Osteocyte (in vitro differentiated cells): ENCODE results near the gene GUK1. TPM values are rescaled to one million over a fixed set of nuclear protein-coding genes. Genes with fewer than 3 reads are reported as not detected.

ENCODE experiments used
- DNase-seq: peaks from one replicate; pipeline ENCODE4 v3.0.0; 2021; ENCODE audit warnings: mixed read lengths; ENCODE audit not compliant: unreplicated experiment; ENCODE audit errors: extremely low spot score
- H3K27ac Mint-ChIP-seq: one replicate; pipeline ENCODE4 v1.8.0; 2021; ENCODE audit warnings: mild to moderate bottlenecking, mixed read lengths; ENCODE audit not compliant: unreplicated experiment
- H3K27me3 Mint-ChIP-seq: one replicate; pipeline ENCODE4 v1.8.0; 2021; ENCODE audit warnings: mixed read lengths; ENCODE audit not compliant: unreplicated experiment
- H3K36me3 Mint-ChIP-seq: one replicate; pipeline ENCODE4 v1.8.0; 2021; ENCODE audit warnings: mixed read lengths; ENCODE audit not compliant: unreplicated experiment
- H3K4me1 Mint-ChIP-seq: one replicate; pipeline ENCODE4 v1.8.0; 2021; ENCODE audit warnings: mixed read lengths; ENCODE audit not compliant: unreplicated experiment
- H3K4me3 Mint-ChIP-seq: one replicate; pipeline ENCODE4 v1.8.0; 2021; ENCODE audit warnings: mild to moderate bottlenecking, moderate library complexity, mixed read lengths; ENCODE audit not compliant: unreplicated experiment
- H3K9me3 Mint-ChIP-seq: one replicate; pipeline ENCODE4 v1.8.0; 2021; ENCODE audit warnings: mixed read lengths; ENCODE audit not compliant: unreplicated experiment
- total RNA-seq: library from RNA; stranded (reverse); gene quantifications from 2 replicates; pipeline ENCODE4 v1.2.1, GENCODE V29; 2021
- TF ChIP-seq, protein P1 (sequence below): fragments of 200-600 bp; sonication (generic); IDR thresholded peaks from 2 replicates; pipeline ENCODE4 v1.5.0; 2021; ENCODE audit warnings: antibody characterized with exemption, mild to moderate bottlenecking, moderate library complexity

GUK1 gene
- total RNA-seq, 1 donor from 2014 or later, result 166 TPM

DNA sequence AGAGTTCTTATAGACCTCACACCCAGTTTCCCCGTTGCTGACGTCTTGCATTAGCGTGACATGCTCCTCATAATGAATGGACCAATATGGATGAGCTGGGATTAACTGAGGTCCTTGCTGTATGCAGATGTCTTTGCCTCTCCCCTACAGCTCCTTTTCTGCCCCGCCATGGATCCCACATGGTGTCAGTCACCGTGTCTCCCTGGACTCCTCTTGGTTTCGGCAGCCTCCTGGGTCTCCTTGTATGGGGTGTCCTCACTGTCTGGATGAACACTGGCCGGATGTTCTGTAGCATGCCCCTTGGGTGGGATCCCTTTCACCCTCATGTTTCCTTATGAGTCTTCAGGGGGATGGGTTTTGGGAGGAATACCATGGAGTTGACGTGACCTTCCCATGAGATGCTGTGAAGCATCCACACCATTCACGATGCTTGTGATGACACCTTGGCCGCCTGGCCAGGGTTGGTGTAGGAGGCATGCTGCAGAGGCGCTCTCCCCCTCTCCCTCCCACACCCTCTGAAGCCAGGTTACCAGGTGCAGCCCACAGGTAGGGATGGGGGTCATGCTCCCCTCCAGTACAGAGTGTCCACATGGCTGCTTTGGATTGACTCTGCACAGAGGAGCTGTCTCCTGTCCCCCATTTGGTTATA lies 14.1 kb downstream of the GUK1 start:
- Mint-ChIP-seq H3K27ac (no peak overlapping the region), H3K4me3 (no peak overlapping the region), H3K36me3 (no peaks in the 10 kb centered on the region), H3K9me3 (no peaks in the 10 kb centered on the region), H3K27me3 (no peaks in the 10 kb centered on the region), H3K4me1 (peaks cover 5% of the 10 kb centered on the region)
- no peak for DNase-seq
- TF ChIP-seq, protein P1, sequence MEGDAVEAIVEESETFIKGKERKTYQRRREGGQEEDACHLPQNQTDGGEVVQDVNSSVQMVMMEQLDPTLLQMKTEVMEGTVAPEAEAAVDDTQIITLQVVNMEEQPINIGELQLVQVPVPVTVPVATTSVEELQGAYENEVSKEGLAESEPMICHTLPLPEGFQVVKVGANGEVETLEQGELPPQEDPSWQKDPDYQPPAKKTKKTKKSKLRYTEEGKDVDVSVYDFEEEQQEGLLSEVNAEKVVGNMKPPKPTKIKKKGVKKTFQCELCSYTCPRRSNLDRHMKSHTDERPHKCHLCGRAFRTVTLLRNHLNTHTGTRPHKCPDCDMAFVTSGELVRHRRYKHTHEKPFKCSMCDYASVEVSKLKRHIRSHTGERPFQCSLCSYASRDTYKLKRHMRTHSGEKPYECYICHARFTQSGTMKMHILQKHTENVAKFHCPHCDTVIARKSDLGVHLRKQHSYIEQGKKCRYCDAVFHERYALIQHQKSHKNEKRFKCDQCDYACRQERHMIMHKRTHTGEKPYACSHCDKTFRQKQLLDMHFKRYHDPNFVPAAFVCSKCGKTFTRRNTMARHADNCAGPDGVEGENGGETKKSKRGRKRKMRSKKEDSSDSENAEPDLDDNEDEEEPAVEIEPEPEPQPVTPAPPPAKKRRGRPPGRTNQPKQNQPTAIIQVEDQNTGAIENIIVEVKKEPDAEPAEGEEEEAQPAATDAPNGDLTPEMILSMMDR, result no peak

DNA sequence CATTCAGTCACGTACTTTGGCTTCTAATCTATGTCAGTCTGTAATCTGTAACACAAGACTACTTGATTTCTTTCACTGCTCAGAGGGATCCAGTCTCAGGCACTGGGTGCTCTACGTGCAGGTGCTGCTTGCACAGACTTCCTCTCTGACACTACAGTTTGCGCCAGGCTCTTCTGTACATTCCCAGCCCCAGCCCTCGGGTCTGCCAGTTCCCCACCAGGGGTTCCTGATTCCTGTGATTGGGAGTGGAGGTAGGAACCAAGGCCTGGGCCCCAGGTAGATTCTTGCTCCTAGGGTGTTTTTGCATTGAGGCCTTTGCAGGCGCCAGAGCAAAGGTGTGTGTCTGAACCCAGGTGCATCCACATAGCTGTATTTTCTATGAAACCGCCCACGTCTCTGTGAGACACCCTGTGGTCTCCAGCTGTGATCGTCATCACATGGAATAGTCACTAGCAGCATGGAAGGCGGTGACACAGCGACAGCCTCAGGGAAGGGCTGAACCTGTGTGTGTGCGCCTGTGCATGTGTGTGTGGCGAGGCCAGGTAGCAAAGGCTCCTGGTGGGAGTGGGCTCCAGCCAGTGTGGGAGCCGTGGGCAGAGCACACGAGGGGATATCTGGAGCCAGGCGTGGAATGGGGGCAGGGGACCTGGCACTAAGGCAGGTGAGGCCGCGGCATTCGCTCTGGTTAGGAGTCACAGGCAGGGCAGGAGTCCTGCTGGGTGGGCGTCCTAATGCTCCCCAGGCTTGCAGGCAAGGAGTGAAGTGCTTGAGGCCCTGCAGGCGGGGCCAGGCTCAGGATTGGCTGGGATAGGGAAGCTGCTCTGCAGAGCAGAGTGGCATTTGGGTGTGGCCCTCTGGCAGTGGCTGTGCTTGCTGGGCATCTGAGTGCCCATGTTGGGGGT lies 14.8 kb downstream of the GUK1 start:
- H3K36me3 Mint-ChIP-seq, result no peaks in the 10 kb centered on the region
- TF ChIP-seq, protein P1, result no peak
- no peaks in the 10 kb centered on the region for H3K27me3 Mint-ChIP-seq
- DNase-seq, result no peak
- H3K9me3 Mint-ChIP-seq, result no peaks in the 10 kb centered on the region
- H3K4me3 Mint-ChIP-seq, result no peak overlapping the region
- no peak overlapping the region for H3K27ac Mint-ChIP-seq
- H3K4me1 Mint-ChIP-seq, result peaks cover 2% of the 10 kb centered on the region

DNA sequence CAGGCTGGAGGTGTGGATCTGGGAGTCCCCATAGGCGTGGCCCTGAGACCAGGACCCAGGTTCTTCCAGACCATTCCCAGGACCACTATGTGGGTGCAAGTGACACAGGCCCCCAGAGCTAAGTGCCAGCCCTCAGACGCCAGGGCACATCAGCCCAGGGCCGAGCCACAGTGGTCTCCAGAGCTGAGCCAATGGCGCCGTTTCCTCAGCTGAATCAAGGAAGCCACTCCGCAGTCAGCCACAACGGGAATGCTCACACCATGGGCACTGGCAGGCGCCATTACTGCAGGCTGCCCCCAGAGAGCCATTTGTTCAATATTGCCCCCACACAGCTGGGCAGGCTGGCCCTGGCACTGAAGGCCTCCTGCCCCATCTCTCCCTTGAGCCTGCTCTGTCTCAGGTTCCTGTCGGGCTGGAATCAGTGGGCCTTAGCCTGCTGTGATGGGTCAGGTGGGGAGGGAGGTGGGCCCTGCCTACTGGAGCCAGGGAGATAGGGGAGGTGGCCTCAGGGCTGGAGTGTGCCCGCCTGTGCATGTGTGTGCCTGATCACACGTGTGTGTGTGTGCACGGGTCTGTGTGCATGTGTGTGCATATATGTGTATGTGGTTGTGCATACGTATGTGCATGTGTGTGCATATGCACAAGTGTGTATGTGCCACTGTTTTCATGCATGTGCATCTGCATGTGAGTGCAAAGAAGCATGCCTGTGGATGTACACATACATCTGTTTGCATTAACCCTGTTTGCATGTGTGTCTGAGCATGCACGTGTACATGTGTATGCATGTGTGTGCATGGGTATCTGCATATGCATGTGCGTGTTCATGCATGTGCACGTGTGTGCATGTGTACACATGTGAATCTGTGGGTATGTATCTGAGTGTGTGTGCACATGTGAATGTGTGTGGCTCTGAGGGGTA lies 15.8 kb downstream of the GUK1 start:
- Mint-ChIP-seq H3K4me3 (no peak overlapping the region), H3K4me1 (peaks cover 2% of the 10 kb centered on the region), H3K36me3 (no peaks in the 10 kb centered on the region), H3K9me3 (no peaks in the 10 kb centered on the region), H3K27ac (no peak overlapping the region), H3K27me3 (no peaks in the 10 kb centered on the region)
- TF ChIP-seq, protein P1, result no peak
- no peak for DNase-seq

DNA sequence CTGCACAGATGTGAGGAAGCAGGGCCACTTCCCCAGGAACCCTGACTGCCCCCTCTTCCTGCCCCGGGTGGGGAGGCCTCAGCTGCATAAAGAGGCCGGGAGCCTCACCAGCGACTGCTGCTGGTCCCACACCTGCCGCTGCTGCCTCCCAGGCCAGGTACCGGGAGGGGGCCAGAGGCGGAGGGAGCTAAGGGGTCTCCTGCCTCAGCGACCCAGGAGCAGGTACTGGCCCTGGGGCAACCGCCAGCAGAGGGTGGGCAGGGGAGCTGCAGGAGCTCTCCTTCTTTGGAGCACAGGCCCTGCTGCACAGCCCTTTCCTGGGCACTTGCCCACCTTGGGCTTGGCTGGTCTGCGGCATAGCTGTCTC lies 16.4 kb downstream of the GUK1 start:
- TF ChIP-seq, protein P1, result no peak
- Mint-ChIP-seq H3K36me3 (no peaks in the 10 kb centered on the region), H3K27ac (no peak overlapping the region), H3K4me1 (peaks cover 2% of the 10 kb centered on the region), H3K4me3 (no peak overlapping the region), H3K27me3 (no peaks in the 10 kb centered on the region), H3K9me3 (no peaks in the 10 kb centered on the region)
- no peak for DNase-seq
